K562 (cell line): ENCODE results near the gene COL4A2. TPM values are rescaled to one million over a fixed set of nuclear protein-coding genes. Genes with fewer than 3 reads are reported as not detected.

Source experiments
- ATAC-seq: fragments of 200-7000 bp; cut with Tn5 transposase; 3 replicates; pipeline ENCODE4 v1.9.1; 2020; ENCODE audit warnings: moderate library complexity
- BruUV-seq: library from RNA; stranded (reverse); fragments of 400-500 nt; replicated peaks from 2 replicates; lab custom pipeline; 2021; lab: Mats Ljungman, UMichigan
- CTCF ChIA-PET: fragments of 300-600 bp; formaldehyde crosslinking; extraction: SDS; loops from one replicate; lab custom pipeline; 2021; ENCODE audit warnings: low intra/inter-chr PET ratio; lab: Yijun Ruan, JAX
- POLR2A ChIA-PET: fragments of 300-600, 350-650 bp; sonication (Branson Sonifier 250); formaldehyde crosslinking; extraction: SDS; loops from one replicate; lab custom pipeline; 2021; ENCODE audit warnings: antibody characterized with exemption, inconsistent platforms; lab: Yijun Ruan, JAX
- DNase-seq, 4 experiments: peaks; one replicate each; pipeline versions ENCODE4 v3.0.0 to v3.0.0-alpha.2; 2011 to 2018; ENCODE audit warnings: low spot score in 3 of 4, mixed read lengths in 3 of 4; ENCODE audit errors: extremely low read depth in 1 of 4
- FAIRE-seq: peaks from 2 replicates; lab custom pipeline; 2011; peaks lifted over from hg19 to GRCh38; lab: Jason Lieb, UNC
- H2AFZ ChIP-seq: 2 replicates; pipeline ENCODE4 v1.6.0; 2011; ENCODE audit warnings: low read depth, low read length, control low read depth, inconsistent platforms
- H3K27ac ChIP-seq: fragments of 200-600 bp; 3 replicates; pipeline ENCODE4 v1.8.0; 2011; ENCODE audit warnings: low read depth, mild to moderate bottlenecking, control low read depth, inconsistent platforms, low read length, moderate library complexity, mixed read lengths; ENCODE audit errors: extremely low read depth
- H3K27me3 ChIP-seq, 2 experiments: fragments of 300-600 bp in 1 of 2; 2 replicates in 1 of 2; 3 replicates in 1 of 2; pipeline versions ENCODE4 v1.6.0 to v1.8.0; 2011; ENCODE audit warnings: inconsistent platforms in 2 of 2, low read length in 2 of 2, mild to moderate bottlenecking in 1 of 2, mixed read lengths in 1 of 2, moderate library complexity in 1 of 2; ENCODE audit not compliant: control insufficient read depth in 2 of 2, insufficient read depth in 2 of 2
- H3K36me3 ChIP-seq: fragments of 300-600 bp; 3 replicates; pipeline ENCODE4 v1.8.0; 2011; ENCODE audit warnings: mild to moderate bottlenecking, low read length, inconsistent platforms; ENCODE audit not compliant: control insufficient read depth, insufficient read depth
- H3K4me1 ChIP-seq, 2 experiments: fragments of 200-600 bp in 1 of 2; replicated peaks in 1 of 2; 2 replicates in 1 of 2; 3 replicates in 1 of 2; pipeline versions ENCODE4 v1.5.1 to v1.8.0; 2011; ENCODE audit warnings: inconsistent platforms in 2 of 2, low read length in 2 of 2, mild to moderate bottlenecking in 1 of 2, mixed read lengths in 1 of 2, moderate library complexity in 1 of 2; ENCODE audit not compliant: control insufficient read depth in 2 of 2, insufficient read depth in 2 of 2
- H3K4me2 ChIP-seq: 2 replicates; pipeline ENCODE4 v1.6.1; 2011; ENCODE audit warnings: low read length, control low read depth, inconsistent platforms, mixed read lengths; ENCODE audit not compliant: insufficient read depth
- H3K4me3 ChIP-seq: fragments of 200-600 bp; sonication (generic), shearing (Covaris generic); 2 replicates; pipeline ENCODE4 v1.5.1; 2016; ENCODE audit warnings: control low read depth, inconsistent platforms
- H3K79me2 ChIP-seq: fragments of 200-600 bp; 3 replicates; pipeline ENCODE4 v1.8.0; 2011; ENCODE audit warnings: low read length, inconsistent platforms; ENCODE audit not compliant: control insufficient read depth, insufficient read depth
- H3K9ac ChIP-seq, 2 experiments: 2 replicates each; pipeline versions ENCODE4 v1.6.0 to v1.6.1; 2011; ENCODE audit warnings: low read depth in 2 of 2, low read length in 2 of 2, control low read depth in 1 of 2, inconsistent platforms in 1 of 2, mild to moderate bottlenecking in 1 of 2, mixed read lengths in 1 of 2; ENCODE audit not compliant: insufficient read depth in 1 of 2
- H3K9me1 ChIP-seq: one replicate; pipeline ENCODE4 v1.6.0; 2011; ENCODE audit warnings: inconsistent platforms, mild to moderate bottlenecking, low read length, moderate library complexity; ENCODE audit not compliant: control insufficient read depth, insufficient read depth
- H3K9me3 ChIP-seq: replicated peaks from 2 replicates; pipeline ENCODE4 v1.5.1; 2011; ENCODE audit warnings: low read depth, low read length, inconsistent platforms; ENCODE audit not compliant: control insufficient read depth, insufficient read depth
- H4K20me1 ChIP-seq: replicated peaks from 2 replicates; pipeline ENCODE4 v1.6.1; 2011; ENCODE audit warnings: low read length, inconsistent platforms, mixed read lengths; ENCODE audit not compliant: control insufficient read depth, insufficient read depth
- BCOR ChIP-seq: fragments of 450-650 bp; IDR thresholded peaks from 2 replicates; pipeline ENCODE4 v1.6.1; 2016
- EZH2 ChIP-seq: IDR thresholded peaks from 2 replicates; pipeline ENCODE4 v1.6.1; 2012; ENCODE audit warnings: low read depth, mild to moderate bottlenecking, inconsistent platforms, low read length, borderline replicate concordance
- HMGN3 ChIP-seq: IDR thresholded peaks from 2 replicates; pipeline ENCODE4 v1.6.1; 2011; ENCODE audit warnings: borderline replicate concordance, low read depth, mild to moderate bottlenecking, mixed read lengths, low read length; ENCODE audit not compliant: insufficient read length; ENCODE audit errors: extremely low read depth
- HNRNPH1 ChIP-seq: fragments of 200-400 bp; formaldehyde crosslinking; optimal IDR thresholded peaks from 2 replicates; pipeline ENCODE3; 2017; ENCODE audit warnings: low read depth, mild to moderate bottlenecking, low read length, moderate library complexity
- MBD1 ChIP-seq: fragments of 250-450 bp; sonication (Bioruptor Pico); IDR thresholded peaks from 2 replicates; pipeline ENCODE4 v1.8.0; 2022; ENCODE audit warnings: inconsistent platforms
- MEF2D ChIP-seq: conservative IDR thresholded peaks from 2 replicates; pipeline ENCODE4 v1.6.1; 2016; ENCODE audit warnings: low read depth, missing genetic modification characterization, missing compliant biosample characterization
- NCOA1 ChIP-seq: fragments of 450-650 bp; IDR thresholded peaks from 2 replicates; pipeline ENCODE4 v1.6.1; 2016; ENCODE audit warnings: low read depth
- RAD21 ChIP-seq, 2 experiments: fragments of 250-450 bp in 1 of 2; fragments of 450-650 bp in 1 of 2; sonication (Bioruptor Pico) in 1 of 2; formaldehyde crosslinking in 1 of 2; IDR thresholded peaks in 1 of 2; conservative IDR thresholded peaks in 1 of 2; 2 replicates each; pipeline versions ENCODE4 v1.4.0 to v1.8.0; 2020 to 2022; ENCODE audit warnings: mild to moderate bottlenecking in 2 of 2, moderate library complexity in 1 of 2
- SMAD1 ChIP-seq: fragments of 150-350 bp; IDR thresholded peaks from 2 replicates; pipeline ENCODE4 v1.6.1; 2014; ENCODE audit warnings: low read length, low read depth; ENCODE audit not compliant: partially characterized antibody
- TCF3 ChIP-seq: sonication (generic); formaldehyde crosslinking; IDR thresholded peaks from 2 replicates; pipeline ENCODE4 v1.4.0; 2020; ENCODE audit warnings: mild to moderate bottlenecking, missing genetic modification reagents
- THRB ChIP-seq: fragments of 450-650 bp; formaldehyde crosslinking; conservative IDR thresholded peaks from 2 replicates; pipeline ENCODE4 v1.4.0; 2022; ENCODE audit warnings: mild to moderate bottlenecking, missing genetic modification characterization
- ZNF316 ChIP-seq: fragments of 450-650 bp; IDR thresholded peaks from 2 replicates; pipeline ENCODE4 v1.6.1; 2016
- ZNF644 ChIP-seq: fragments of 200-800 bp; sonication (Bioruptor generic); IDR thresholded peaks from 2 replicates; pipeline ENCODE4 v1.6.1; 2016; ENCODE audit warnings: low read depth, missing genetic modification characterization, missing compliant biosample characterization
- ZNF764 ChIP-seq: fragments of 250-450 bp; sonication (Bioruptor Pico); IDR thresholded peaks from 2 replicates; pipeline ENCODE4 v1.4.0; 2020; ENCODE audit warnings: low read depth, mild to moderate bottlenecking, moderate library complexity
- WGBS: fragments of 100-300 bp; shearing (Covaris generic); methylation state at CpG from one replicate; pipeline ENCODE4 v1.1.6; 2016; ENCODE audit warnings: low coverage, mixed read lengths; ENCODE audit not compliant: insufficient coverage; ENCODE audit errors: missing lambda C conversion rate; 5-methylcytosine and 5-hydroxymethylcytosine counted together
- in situ Hi-C: fragments of 300-500 bp; cut with MboI; formaldehyde crosslinking; loops from 4 replicates; pipeline ENCODE4 v1.15.0; 2018; ENCODE audit warnings: inconsistent platforms, mixed read lengths
- intact Hi-C: fragments of 100-400 bp; cut with micrococcal nuclease; formaldehyde crosslinking; loops from 2 replicates; pipeline ENCODE4 v1.14.2; 2022
- polyA plus RNA-seq, 8 experiments: library from polyadenylated mRNA; depleted of rRNA in 4 of 8; stranded (reverse) in 5 of 8; unstranded in 3 of 8; fragments of >200 nt; fragmentation: Nextera tagmentation in 2 of 8; fragmentation: Illumina TruSeq in 1 of 8; extraction: Ambion mirVana in 2 of 8; extraction: Trizol in 1 of 8; gene quantifications; 2 replicates each; pipeline versions ENCODE4 v1.2.1 to v1.2.3, GENCODE V29; 2011 to 2014; ENCODE audit warnings: inconsistent platforms in 1 of 8, missing spikeins in 1 of 8
- total RNA-seq, 7 experiments: library from RNA; depleted of rRNA in 6 of 7; stranded (reverse); fragments of >200 nt in 6 of 7; fragmentation: Illumina TruSeq in 2 of 7; extraction: Trizol in 2 of 7; gene quantifications; 2 replicates each; pipeline versions ENCODE4 v1.2.1 to v1.2.3, GENCODE V29; 2011 to 2021; ENCODE audit warnings: low replicate concordance in 1 of 7

COL4A2 gene
- total and polyA plus RNA-seq, 9 of the 15 experiments (the other 6 are each of a cell fraction or from before 2014, with no cell fraction given): 0.13 to 15.2 (median 8.1) TPM

- no peak for DNase-seq
- in situ Hi-C loops: loop anchor here (10.0 kb wide), 1 partner anchor 353 kb away; no protein-coding TSS in a partner anchor
- intact Hi-C loops: no loop called here
- ATAC-seq: no peak
- POLR2A ChIA-PET: no interaction called here
- no peak overlapping the region for H3K4me3 ChIP-seq
- H4K20me1 ChIP-seq: no peaks in the 10 kb centered on the region
- H3K79me2 ChIP-seq: no peaks in the 10 kb centered on the region
- H3K27ac ChIP-seq: no peak overlapping the region
- CTCF ChIA-PET: no interaction called here
- no peaks in the 10 kb centered on the region for H3K27me3 ChIP-seq
- H3K4me2 ChIP-seq: no peak overlapping the region
- no peak overlapping the region; a peak in 1 of 4 replicates for H3K9ac ChIP-seq
- no peaks in the 10 kb centered on the region for H3K9me1 ChIP-seq
- no peak for TF ChIP-seq THRB (CRISPR knock-in tag)
- TF ChIP-seq MEF2D (tag): no peak
- no peak for TF ChIP-seq ZNF316
- no peak for TF ChIP-seq ZNF764 (CRISPR knock-in tag)
- no peak for TF ChIP-seq MBD1 (CRISPR knock-in tag)
- no peak for TF ChIP-seq HMGN3
- TF ChIP-seq EZH2: no peak
- no peak for TF ChIP-seq HNRNPH1
- no peak for TF ChIP-seq TCF3
- no peak for TF ChIP-seq ZNF644 (tag)
- TF ChIP-seq BCOR: no peak
- no peak for TF ChIP-seq NCOA1
- TF ChIP-seq SMAD1: no peak
- TF ChIP-seq RAD21 (CRISPR knock-in tag; conservative IDR thresholded peaks at IDR 0.05 in 1 of 2, IDR thresholded peaks at IDR 0.05 in 1 of 2): no peak
- TF ChIP-seq, all 486 proteins: peak for 0
- Histone ChIP-seq H3K36me3 (no peaks in the 10 kb centered on the region), H3K9me3 (no peaks in the 10 kb centered on the region), H2AFZ (no peak overlapping the region), H3K4me1 (peaks cover 3 to 18% of the 10 kb centered on the region in 2 experiments; a peak in 4 of 5 replicates)
- 39% methylated on average over 7 of the region's 15 CpGs for WGBS
- no peak for FAIRE-seq
- no TSS peak for BruUV-seq
Measured at GRCh38 chr13:110462091-110462490, 155.0 kb downstream of the COL4A2 start.
